K562 (cell line): ENCODE data around the gene PPP1R36. TPM values are rescaled to one million over a fixed set of nuclear protein-coding genes. Genes with fewer than 3 reads are reported as not detected.

ENCODE experiments used
- ATAC-seq: fragments of 200-7000 bp; cut with Tn5 transposase; 3 replicates; pipeline ENCODE4 v1.9.1; 2020; ENCODE audit warnings: moderate library complexity
- BruUV-seq: library from RNA; stranded (reverse); fragments of 400-500 nt; replicated peaks from 2 replicates; lab custom pipeline; 2021; lab: Mats Ljungman, UMichigan
- CTCF ChIA-PET: fragments of 300-600 bp; formaldehyde crosslinking; extraction: SDS; loops from one replicate; lab custom pipeline; 2021; ENCODE audit warnings: low intra/inter-chr PET ratio; lab: Yijun Ruan, JAX
- POLR2A ChIA-PET: fragments of 300-600, 350-650 bp; sonication (Branson Sonifier 250); formaldehyde crosslinking; extraction: SDS; loops from one replicate; lab custom pipeline; 2021; ENCODE audit warnings: antibody characterized with exemption, inconsistent platforms; lab: Yijun Ruan, JAX
- DNase-seq, 4 experiments: peaks; one replicate each; pipeline versions ENCODE4 v3.0.0 to v3.0.0-alpha.2; 2011 to 2018; ENCODE audit warnings: low spot score in 3 of 4, mixed read lengths in 3 of 4; ENCODE audit errors: extremely low read depth in 1 of 4
- FAIRE-seq: peaks from 2 replicates; lab custom pipeline; 2011; peaks lifted over from hg19 to GRCh38; lab: Jason Lieb, UNC
- H2AFZ ChIP-seq: 2 replicates; pipeline ENCODE4 v1.6.0; 2011; ENCODE audit warnings: low read depth, low read length, control low read depth, inconsistent platforms
- H3K27ac ChIP-seq: fragments of 200-600 bp; 3 replicates; pipeline ENCODE4 v1.8.0; 2011; ENCODE audit warnings: low read depth, mild to moderate bottlenecking, control low read depth, inconsistent platforms, low read length, moderate library complexity, mixed read lengths; ENCODE audit errors: extremely low read depth
- H3K27me3 ChIP-seq, 2 experiments: fragments of 300-600 bp in 1 of 2; 2 replicates in 1 of 2; 3 replicates in 1 of 2; pipeline versions ENCODE4 v1.6.0 to v1.8.0; 2011; ENCODE audit warnings: inconsistent platforms in 2 of 2, low read length in 2 of 2, mild to moderate bottlenecking in 1 of 2, mixed read lengths in 1 of 2, moderate library complexity in 1 of 2; ENCODE audit not compliant: control insufficient read depth in 2 of 2, insufficient read depth in 2 of 2
- H3K36me3 ChIP-seq: fragments of 300-600 bp; 3 replicates; pipeline ENCODE4 v1.8.0; 2011; ENCODE audit warnings: mild to moderate bottlenecking, low read length, inconsistent platforms; ENCODE audit not compliant: control insufficient read depth, insufficient read depth
- H3K4me1 ChIP-seq, 2 experiments: fragments of 200-600 bp in 1 of 2; replicated peaks in 1 of 2; 2 replicates in 1 of 2; 3 replicates in 1 of 2; pipeline versions ENCODE4 v1.5.1 to v1.8.0; 2011; ENCODE audit warnings: inconsistent platforms in 2 of 2, low read length in 2 of 2, mild to moderate bottlenecking in 1 of 2, mixed read lengths in 1 of 2, moderate library complexity in 1 of 2; ENCODE audit not compliant: control insufficient read depth in 2 of 2, insufficient read depth in 2 of 2
- H3K4me2 ChIP-seq: 2 replicates; pipeline ENCODE4 v1.6.1; 2011; ENCODE audit warnings: low read length, control low read depth, inconsistent platforms, mixed read lengths; ENCODE audit not compliant: insufficient read depth
- H3K4me3 ChIP-seq: fragments of 200-600 bp; sonication (generic), shearing (Covaris generic); 2 replicates; pipeline ENCODE4 v1.5.1; 2016; ENCODE audit warnings: control low read depth, inconsistent platforms
- H3K79me2 ChIP-seq: fragments of 200-600 bp; 3 replicates; pipeline ENCODE4 v1.8.0; 2011; ENCODE audit warnings: low read length, inconsistent platforms; ENCODE audit not compliant: control insufficient read depth, insufficient read depth
- H3K9ac ChIP-seq, 2 experiments: 2 replicates each; pipeline versions ENCODE4 v1.6.0 to v1.6.1; 2011; ENCODE audit warnings: low read depth in 2 of 2, low read length in 2 of 2, control low read depth in 1 of 2, inconsistent platforms in 1 of 2, mild to moderate bottlenecking in 1 of 2, mixed read lengths in 1 of 2; ENCODE audit not compliant: insufficient read depth in 1 of 2
- H3K9me1 ChIP-seq: one replicate; pipeline ENCODE4 v1.6.0; 2011; ENCODE audit warnings: inconsistent platforms, mild to moderate bottlenecking, low read length, moderate library complexity; ENCODE audit not compliant: control insufficient read depth, insufficient read depth
- H3K9me3 ChIP-seq: replicated peaks from 2 replicates; pipeline ENCODE4 v1.5.1; 2011; ENCODE audit warnings: low read depth, low read length, inconsistent platforms; ENCODE audit not compliant: control insufficient read depth, insufficient read depth
- H4K20me1 ChIP-seq: replicated peaks from 2 replicates; pipeline ENCODE4 v1.6.1; 2011; ENCODE audit warnings: low read length, inconsistent platforms, mixed read lengths; ENCODE audit not compliant: control insufficient read depth, insufficient read depth
- ERF ChIP-seq: fragments of 450-650 bp; formaldehyde crosslinking; IDR thresholded peaks from 2 replicates; pipeline ENCODE4 v1.4.0; 2020; ENCODE audit warnings: mild to moderate bottlenecking, mixed read lengths
- NCOA2 ChIP-seq, 2 experiments: fragments of 450-650 bp; IDR thresholded peaks; 2 replicates each; pipeline ENCODE4 v1.6.1; 2018; ENCODE audit warnings: mild to moderate bottlenecking in 2 of 2, moderate library complexity in 1 of 2; ENCODE audit not compliant: partially characterized antibody in 2 of 2
- NFE2 ChIP-seq: IDR thresholded peaks from 2 replicates; pipeline ENCODE4 v1.6.1; 2014; ENCODE audit warnings: antibody characterized with exemption, low read depth
- NR2F6 ChIP-seq: fragments of 450-650 bp; formaldehyde crosslinking; IDR thresholded peaks from 2 replicates; pipeline ENCODE4 v1.4.0; 2020; ENCODE audit warnings: mild to moderate bottlenecking
- TCF7 ChIP-seq: sonication (generic); IDR thresholded peaks from 2 replicates; pipeline ENCODE4 v1.6.1; 2016; ENCODE audit warnings: antibody characterized with exemption, borderline replicate concordance
- WGBS: fragments of 100-300 bp; shearing (Covaris generic); methylation state at CpG from one replicate; pipeline ENCODE4 v1.1.6; 2016; ENCODE audit warnings: low coverage, mixed read lengths; ENCODE audit not compliant: insufficient coverage; ENCODE audit errors: missing lambda C conversion rate; 5-methylcytosine and 5-hydroxymethylcytosine counted together
- in situ Hi-C: fragments of 300-500 bp; cut with MboI; formaldehyde crosslinking; loops from 4 replicates; pipeline ENCODE4 v1.15.0; 2018; ENCODE audit warnings: inconsistent platforms, mixed read lengths
- intact Hi-C: fragments of 100-400 bp; cut with micrococcal nuclease; formaldehyde crosslinking; loops from 2 replicates; pipeline ENCODE4 v1.14.2; 2022
- polyA plus RNA-seq, 8 experiments: library from polyadenylated mRNA; depleted of rRNA in 4 of 8; stranded (reverse) in 5 of 8; unstranded in 3 of 8; fragments of >200 nt; fragmentation: Nextera tagmentation in 2 of 8; fragmentation: Illumina TruSeq in 1 of 8; extraction: Ambion mirVana in 2 of 8; extraction: Trizol in 1 of 8; gene quantifications; 2 replicates each; pipeline versions ENCODE4 v1.2.1 to v1.2.3, GENCODE V29; 2011 to 2014; ENCODE audit warnings: inconsistent platforms in 1 of 8, missing spikeins in 1 of 8
- total RNA-seq, 7 experiments: library from RNA; depleted of rRNA in 6 of 7; stranded (reverse); fragments of >200 nt in 6 of 7; fragmentation: Illumina TruSeq in 2 of 7; extraction: Trizol in 2 of 7; gene quantifications; 2 replicates each; pipeline versions ENCODE4 v1.2.1 to v1.2.3, GENCODE V29; 2011 to 2021; ENCODE audit warnings: low replicate concordance in 1 of 7
- TF ChIP-seq, protein P1 (sequence below): sonication (generic); formaldehyde crosslinking; IDR thresholded peaks from 2 replicates; pipeline ENCODE4 v1.8.1; 2023; ENCODE audit warnings: mild to moderate bottlenecking, missing genetic modification reagents

PPP1R36 gene
- total and polyA plus RNA-seq, 9 of the 15 experiments (the other 6 are each of a cell fraction or from before 2014, with no cell fraction given): 0.29 TPM; not detected in 8

DNA sequence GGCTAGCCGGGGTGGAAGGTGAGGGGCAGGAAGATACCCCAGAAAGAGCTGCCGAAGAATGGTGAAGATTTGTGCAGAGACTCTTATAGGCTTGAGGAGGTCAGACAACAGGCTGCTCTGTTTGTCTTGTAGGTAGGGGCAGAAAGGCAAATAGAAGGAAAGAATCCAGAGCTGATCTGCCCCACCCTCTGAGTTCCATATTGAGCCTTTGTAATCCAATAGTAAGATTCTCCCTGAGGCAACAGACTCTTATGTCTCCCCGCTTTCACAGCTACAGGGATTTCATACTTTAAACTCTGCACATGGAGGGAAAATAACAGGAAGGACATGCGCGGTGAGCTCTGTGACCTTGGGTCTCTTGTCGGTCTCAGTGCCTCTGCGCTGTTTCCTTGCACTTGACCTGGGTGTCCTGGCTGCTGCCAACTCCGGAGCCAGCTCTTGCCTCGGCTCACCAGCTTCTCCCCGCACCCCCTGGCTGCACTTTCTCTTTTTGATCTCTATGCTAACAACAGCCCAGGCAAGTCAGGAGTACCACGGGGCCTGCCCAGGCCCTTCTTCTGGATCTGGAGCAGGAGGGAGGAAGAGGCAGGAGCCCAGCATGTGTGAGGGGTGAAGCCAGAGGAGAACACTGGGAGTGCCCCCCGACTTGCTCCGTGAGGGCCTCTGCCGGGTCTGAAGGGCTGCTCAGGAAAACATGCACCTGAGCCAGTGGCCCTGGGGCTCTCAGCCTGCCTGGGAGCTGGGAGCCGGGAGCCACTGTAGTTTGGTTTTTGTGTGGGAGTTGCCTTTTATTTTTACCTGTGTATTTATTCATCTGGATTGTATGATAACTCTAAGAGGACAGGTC, 75.8 kb downstream of the PPP1R36 start:
- no peak overlapping the region; a peak in 1 of 4 replicates for H3K9ac ChIP-seq
- BruUV-seq: no TSS peak

More for the DNA sequence above, 75.8 kb downstream of the PPP1R36 start:
- H3K36me3 ChIP-seq: no peaks in the 10 kb centered on the region
- H3K27me3 ChIP-seq: peaks cover 11 to 28% of the 10 kb centered on the region in 2 experiments; a peak in 3 of 5 replicates
- H3K9me3 ChIP-seq: no peaks in the 10 kb centered on the region
- DNase-seq: no peak
- in situ Hi-C loops (no loop called here), intact Hi-C loops (no loop called here)
- POLR2A ChIA-PET: no interaction called here
- CTCF ChIA-PET: no interaction called here
- no peak overlapping the region for H3K4me2 ChIP-seq
- H3K79me2 ChIP-seq: no peaks in the 10 kb centered on the region
- H3K4me3 ChIP-seq: no peak overlapping the region
- no peak overlapping the region for H3K27ac ChIP-seq
- H3K9me1 ChIP-seq: no peaks in the 10 kb centered on the region
- no peak for ATAC-seq
- H2AFZ ChIP-seq: no peak overlapping the region
- H3K4me1 ChIP-seq: no peaks in the 10 kb centered on the region
- no peak for FAIRE-seq
- TF ChIP-seq, protein P1, sequence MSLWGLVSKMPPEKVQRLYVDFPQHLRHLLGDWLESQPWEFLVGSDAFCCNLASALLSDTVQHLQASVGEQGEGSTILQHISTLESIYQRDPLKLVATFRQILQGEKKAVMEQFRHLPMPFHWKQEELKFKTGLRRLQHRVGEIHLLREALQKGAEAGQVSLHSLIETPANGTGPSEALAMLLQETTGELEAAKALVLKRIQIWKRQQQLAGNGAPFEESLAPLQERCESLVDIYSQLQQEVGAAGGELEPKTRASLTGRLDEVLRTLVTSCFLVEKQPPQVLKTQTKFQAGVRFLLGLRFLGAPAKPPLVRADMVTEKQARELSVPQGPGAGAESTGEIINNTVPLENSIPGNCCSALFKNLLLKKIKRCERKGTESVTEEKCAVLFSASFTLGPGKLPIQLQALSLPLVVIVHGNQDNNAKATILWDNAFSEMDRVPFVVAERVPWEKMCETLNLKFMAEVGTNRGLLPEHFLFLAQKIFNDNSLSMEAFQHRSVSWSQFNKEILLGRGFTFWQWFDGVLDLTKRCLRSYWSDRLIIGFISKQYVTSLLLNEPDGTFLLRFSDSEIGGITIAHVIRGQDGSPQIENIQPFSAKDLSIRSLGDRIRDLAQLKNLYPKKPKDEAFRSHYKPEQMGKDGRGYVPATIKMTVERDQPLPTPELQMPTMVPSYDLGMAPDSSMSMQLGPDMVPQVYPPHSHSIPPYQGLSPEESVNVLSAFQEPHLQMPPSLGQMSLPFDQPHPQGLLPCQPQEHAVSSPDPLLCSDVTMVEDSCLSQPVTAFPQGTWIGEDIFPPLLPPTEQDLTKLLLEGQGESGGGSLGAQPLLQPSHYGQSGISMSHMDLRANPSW (CRISPR knock-in tag): no peak
- TF ChIP-seq ERF (CRISPR knock-in tag): no peak
- TF ChIP-seq NCOA2 (IDR thresholded peaks at IDR 0.05; ENCODE audit: partially characterized antibody in 2 of 2): no peak
- TF ChIP-seq TCF7: no peak
- no peak for TF ChIP-seq NR2F6 (CRISPR knock-in tag)
- no peak for TF ChIP-seq NFE2
- 7% methylated on average over 12 of the region's 15 CpGs for WGBS
- no peaks in the 10 kb centered on the region for H4K20me1 ChIP-seq
